GM12878 (cell line): ENCODE measurements around the gene ANKRD66. TPM values are rescaled to one million over a fixed set of nuclear protein-coding genes. Genes with fewer than 3 reads are reported as not detected.

Experiments used
- polyA plus RNA-seq, 11 experiments: library from polyadenylated mRNA; depleted of rRNA in 4 of 11; unstranded in 6 of 11; stranded (reverse) in 5 of 11; fragments of >200 nt; fragmentation: Nextera tagmentation in 4 of 11; fragmentation: Illumina TruSeq in 1 of 11; extraction: Ambion mirVana in 4 of 11; extraction: Trizol in 1 of 11; gene quantifications; 1 replicate in 1 of 11; 2 replicates in 10 of 11; pipeline versions ENCODE4 v1.2.1 to v1.2.3, GENCODE V29; 2011 to 2016; ENCODE audit warnings: inconsistent platforms in 2 of 11, missing spikeins in 2 of 11, low read depth in 1 of 11
- total RNA-seq, 4 experiments: library from RNA; depleted of rRNA in 3 of 4; stranded (reverse); fragments of >200 nt in 3 of 4; fragmentation: Illumina TruSeq in 1 of 4; extraction: Trizol in 1 of 4; gene quantifications; 2 replicates each; pipeline versions ENCODE4 v1.2.1 to v1.2.3, GENCODE V29; 2013 to 2021

Gene ANKRD66
- total and polyA plus RNA-seq, 10 of the 15 experiments (the other 5 are each of a cell fraction or from before 2014, with no cell fraction given) = not detected

Other genes starting within 250 kb of the ANKRD66 start
- not detected in 2 replicates for gene CYP39A1, start 94.1 kb upstream of the ANKRD66 start, total RNA-seq (2014; rRNA removed)
- not detected in 2 replicates for gene CYP39A1, start 94.1 kb upstream of the ANKRD66 start, total RNA-seq (2014; rRNA removed; fragmentation: Illumina TruSeq; extraction: Trizol)
- gene CYP39A1, start 94.1 kb upstream of the ANKRD66 start, total RNA-seq (2021) = not detected in 2 replicates
- gene CYP39A1, start 94.1 kb upstream of the ANKRD66 start, polyA plus RNA-seq (2011; rRNA removed) = not detected in 2 replicates
- gene CYP39A1, start 94.1 kb upstream of the ANKRD66 start, polyA plus RNA-seq (2014; fragmentation: Illumina TruSeq; extraction: Trizol) = not detected in 2 replicates
- gene CYP39A1, start 94.1 kb upstream of the ANKRD66 start, polyA plus RNA-seq (2014; fragmentation: Nextera tagmentation; extraction: Ambion mirVana) = not detected
- gene CYP39A1, start 94.1 kb upstream of the ANKRD66 start, polyA plus RNA-seq (2014; rRNA removed) = not detected in 2 replicates
- gene CYP39A1, start 94.1 kb upstream of the ANKRD66 start, polyA plus RNA-seq (2016; fragmentation: Nextera tagmentation; extraction: Ambion mirVana) = not detected
- gene SLC25A27, start 94.0 kb upstream of the ANKRD66 start, total RNA-seq (2014; rRNA removed) = not detected in 2 replicates
- gene SLC25A27, start 94.0 kb upstream of the ANKRD66 start, total RNA-seq (2014; rRNA removed; fragmentation: Illumina TruSeq; extraction: Trizol) = not detected in 2 replicates
- not detected in 2 replicates for gene SLC25A27, start 94.0 kb upstream of the ANKRD66 start, total RNA-seq (2021)
- gene SLC25A27, start 94.0 kb upstream of the ANKRD66 start, polyA plus RNA-seq (2011; rRNA removed) = 0.33 TPM in 1 of 2 replicates, not detected in the other
- gene SLC25A27, start 94.0 kb upstream of the ANKRD66 start, polyA plus RNA-seq (2014; fragmentation: Illumina TruSeq; extraction: Trizol) = not detected in 2 replicates
- gene SLC25A27, start 94.0 kb upstream of the ANKRD66 start, polyA plus RNA-seq (2014; fragmentation: Nextera tagmentation; extraction: Ambion mirVana) = not detected
- gene SLC25A27, start 94.0 kb upstream of the ANKRD66 start, polyA plus RNA-seq (2014; rRNA removed) = not detected in 2 replicates
- not detected for gene SLC25A27, start 94.0 kb upstream of the ANKRD66 start, polyA plus RNA-seq (2016; fragmentation: Nextera tagmentation; extraction: Ambion mirVana)
- not detected in 2 replicates for gene TDRD6, start 59.0 kb upstream of the ANKRD66 start, total RNA-seq (2014; rRNA removed)
- not detected in 2 replicates for gene TDRD6, start 59.0 kb upstream of the ANKRD66 start, total RNA-seq (2014; rRNA removed; fragmentation: Illumina TruSeq; extraction: Trizol)
- gene TDRD6, start 59.0 kb upstream of the ANKRD66 start, total RNA-seq (2021) = not detected in 2 replicates
- gene TDRD6, start 59.0 kb upstream of the ANKRD66 start, polyA plus RNA-seq (2011; rRNA removed) = not detected in 2 replicates
- gene TDRD6, start 59.0 kb upstream of the ANKRD66 start, polyA plus RNA-seq (2014; fragmentation: Illumina TruSeq; extraction: Trizol) = not detected in 2 replicates
- not detected for gene TDRD6, start 59.0 kb upstream of the ANKRD66 start, polyA plus RNA-seq (2014; fragmentation: Nextera tagmentation; extraction: Ambion mirVana)
- not detected in 2 replicates for gene TDRD6, start 59.0 kb upstream of the ANKRD66 start, polyA plus RNA-seq (2014; rRNA removed)
- not detected for gene TDRD6, start 59.0 kb upstream of the ANKRD66 start, polyA plus RNA-seq (2016; fragmentation: Nextera tagmentation; extraction: Ambion mirVana)
- not detected in 2 replicates for gene PLA2G7, start 11.6 kb upstream of the ANKRD66 start, total RNA-seq (2014; rRNA removed)
- gene PLA2G7, start 11.6 kb upstream of the ANKRD66 start, total RNA-seq (2014; rRNA removed; fragmentation: Illumina TruSeq; extraction: Trizol) = not detected in 2 replicates
- gene PLA2G7, start 11.6 kb upstream of the ANKRD66 start, total RNA-seq (2021) = not detected in 2 replicates
- not detected in 2 replicates for gene PLA2G7, start 11.6 kb upstream of the ANKRD66 start, polyA plus RNA-seq (2011; rRNA removed)
- gene PLA2G7, start 11.6 kb upstream of the ANKRD66 start, polyA plus RNA-seq (2014; fragmentation: Illumina TruSeq; extraction: Trizol) = not detected in 2 replicates
- gene PLA2G7, start 11.6 kb upstream of the ANKRD66 start, polyA plus RNA-seq (2014; fragmentation: Nextera tagmentation; extraction: Ambion mirVana) = not detected
- not detected in 2 replicates for gene PLA2G7, start 11.6 kb upstream of the ANKRD66 start, polyA plus RNA-seq (2014; rRNA removed)
- not detected for gene PLA2G7, start 11.6 kb upstream of the ANKRD66 start, polyA plus RNA-seq (2016; fragmentation: Nextera tagmentation; extraction: Ambion mirVana)
- gene MEP1A, start 46.5 kb downstream of the ANKRD66 start, total RNA-seq (2014; rRNA removed) = not detected in 2 replicates
- not detected in 2 replicates for gene MEP1A, start 46.5 kb downstream of the ANKRD66 start, total RNA-seq (2014; rRNA removed; fragmentation: Illumina TruSeq; extraction: Trizol)
- not detected in 2 replicates for gene MEP1A, start 46.5 kb downstream of the ANKRD66 start, total RNA-seq (2021)
- not detected in 2 replicates for gene MEP1A, start 46.5 kb downstream of the ANKRD66 start, polyA plus RNA-seq (2011; rRNA removed)
- not detected in 2 replicates for gene MEP1A, start 46.5 kb downstream of the ANKRD66 start, polyA plus RNA-seq (2014; fragmentation: Illumina TruSeq; extraction: Trizol)
- not detected for gene MEP1A, start 46.5 kb downstream of the ANKRD66 start, polyA plus RNA-seq (2014; fragmentation: Nextera tagmentation; extraction: Ambion mirVana)
- not detected in 2 replicates for gene MEP1A, start 46.5 kb downstream of the ANKRD66 start, polyA plus RNA-seq (2014; rRNA removed)
- not detected for gene MEP1A, start 46.5 kb downstream of the ANKRD66 start, polyA plus RNA-seq (2016; fragmentation: Nextera tagmentation; extraction: Ambion mirVana)
- not detected in 2 replicates for gene ADGRF5, start 175.0 kb downstream of the ANKRD66 start, total RNA-seq (2014; rRNA removed)
- gene ADGRF5, start 175.0 kb downstream of the ANKRD66 start, total RNA-seq (2014; rRNA removed; fragmentation: Illumina TruSeq; extraction: Trizol) = not detected in 2 replicates
- gene ADGRF5, start 175.0 kb downstream of the ANKRD66 start, total RNA-seq (2021) = 0.13 TPM in 2 replicates
- 0.01 TPM in 1 of 2 replicates, not detected in the other for gene ADGRF5, start 175.0 kb downstream of the ANKRD66 start, polyA plus RNA-seq (2011; rRNA removed)
- not detected in 2 replicates for gene ADGRF5, start 175.0 kb downstream of the ANKRD66 start, polyA plus RNA-seq (2014; fragmentation: Illumina TruSeq; extraction: Trizol)
- not detected for gene ADGRF5, start 175.0 kb downstream of the ANKRD66 start, polyA plus RNA-seq (2014; fragmentation: Nextera tagmentation; extraction: Ambion mirVana)
- gene ADGRF5, start 175.0 kb downstream of the ANKRD66 start, polyA plus RNA-seq (2014; rRNA removed) = not detected in 2 replicates
- gene ADGRF5, start 175.0 kb downstream of the ANKRD66 start, polyA plus RNA-seq (2016; fragmentation: Nextera tagmentation; extraction: Ambion mirVana) = not detected